Lung microvascular endothelial cell (primary cell): ENCODE results near the gene SYDE1. TPM values are rescaled to one million over a fixed set of nuclear protein-coding genes. Genes with fewer than 3 reads are reported as not detected.

Experiments used
- total RNA-seq: library from RNA; depleted of rRNA; stranded (reverse); fragments of >200 nt; gene quantifications from 2 replicates; pipeline ENCODE4 v1.2.1, GENCODE V29; 2014

Gene SYDE1
- total RNA-seq, 1 donor from 2014 or later: 14.3 TPM

Other genes starting within 250 kb of the SYDE1 start
- gene OR7A17, start 221.3 kb upstream of the SYDE1 start, total RNA-seq: not detected in 2 replicates
- not detected in 2 replicates for gene OR7C2, start 165.9 kb upstream of the SYDE1 start, total RNA-seq
- not detected in 2 replicates for gene SLC1A6, start 127.5 kb upstream of the SYDE1 start, total RNA-seq
- not detected in 2 replicates for gene CASP14, start 57.9 kb upstream of the SYDE1 start, total RNA-seq
- not detected in 2 replicates for gene OR1I1, start 25.2 kb upstream of the SYDE1 start, total RNA-seq
- 0.20 and 0.65 TPM in 2 replicates for gene NOTCH3, start 93.6 kb downstream of the SYDE1 start, total RNA-seq
- gene EPHX3, start 125.0 kb downstream of the SYDE1 start, total RNA-seq: under 0.01 TPM in 1 of 2 replicates, not detected in the other
- 6.3 and 9.9 TPM in 2 replicates for gene BRD4, start 225.1 kb downstream of the SYDE1 start, total RNA-seq